Nephron progenitor cell (in vitro differentiated cells): Measurements from ENCODE around the gene BPIFB6.

ENCODE experiments used
- DNase-seq: peaks from one replicate; pipeline ENCODE4 v3.0.0; 2021
- H3K27ac Mint-ChIP-seq: 2 replicates; pipeline ENCODE4 v1.8.0; 2021; ENCODE audit warnings: mild to moderate bottlenecking, moderate library complexity, mixed read lengths
- H3K27me3 Mint-ChIP-seq: 2 replicates; pipeline ENCODE4 v1.8.0; 2021; ENCODE audit warnings: mild to moderate bottlenecking, low read depth, mixed read lengths; ENCODE audit not compliant: poor library complexity
- H3K36me3 Mint-ChIP-seq: 2 replicates; pipeline ENCODE4 v1.8.0; 2021; ENCODE audit warnings: low read depth, mixed read lengths
- H3K4me1 Mint-ChIP-seq: 2 replicates; pipeline ENCODE4 v1.8.0; 2021; ENCODE audit warnings: mixed read lengths
- H3K4me3 Mint-ChIP-seq: 2 replicates; pipeline ENCODE4 v1.8.0; 2021; ENCODE audit warnings: mild to moderate bottlenecking, moderate library complexity, mixed read lengths
- H3K9me3 Mint-ChIP-seq: 2 replicates; pipeline ENCODE4 v1.8.0; 2021; ENCODE audit warnings: mild to moderate bottlenecking, moderate library complexity, mixed read lengths
- CTCF ChIP-seq: fragments of 200-600 bp; sonication (generic); IDR thresholded peaks from 2 replicates; pipeline ENCODE4 v1.5.0; 2021; ENCODE audit warnings: antibody characterized with exemption

BPIFB6 gene

GRCh38 chr20:33051333-33051732 is 19.9 kb downstream of the BPIFB6 start:
- Mint-ChIP-seq H3K4me1 (no peaks in the 10 kb centered on the region), H3K27ac (no peak overlapping the region), H3K9me3 (peaks cover 5% of the 10 kb centered on the region), H3K27me3 (peaks cover 14% of the 10 kb centered on the region), H3K36me3 (no peaks in the 10 kb centered on the region), H3K4me3 (no peak overlapping the region)
- DNase-seq, result no peak
- no peak for TF ChIP-seq CTCF

- Mint-ChIP-seq H3K4me3 (no peak within 1 kb of the TSS), H3K36me3 (no peaks in the 10 kb centered on the region), H3K27ac (no peak within 1 kb of the TSS), H3K4me1 (no peaks in the 10 kb centered on the region), H3K9me3 (no peaks in the 10 kb centered on the region), H3K27me3 (peaks cover 23% of the 10 kb centered on the region)
- DNase-seq, result no peak
- no peak for TF ChIP-seq CTCF
These were observed 22.1 kb downstream of the BPIFB6 start, which contains the start of gene BPIFB3 for GRCh38 chr20:33053291-33054106. Gene BPIFB3, plus strand, starts transcription at chr20:33053903. Its CDS starts 1,533 bp downstream, at chr20:33055436.

- Mint-ChIP-seq H3K27me3 (peaks cover 23% of the 10 kb centered on the region), H3K4me3 (no peak overlapping the region)
- DNase-seq, result no peak
These were observed 22.9 kb downstream of the BPIFB6 start for GRCh38 chr20:33054381-33054780.

GRCh38 chr20:33054791-33055190 is 23.3 kb downstream of the BPIFB6 start:
- no peak for DNase-seq
- Mint-ChIP-seq H3K27ac (no peak overlapping the region), H3K4me3 (no peak overlapping the region), H3K27me3 (peaks cover 21% of the 10 kb centered on the region), H3K36me3 (no peaks in the 10 kb centered on the region), H3K9me3 (no peaks in the 10 kb centered on the region), H3K4me1 (no peaks in the 10 kb centered on the region)
- TF ChIP-seq CTCF, result no peak

More at GRCh38 chr20:33054381-33054780, 22.9 kb downstream of the BPIFB6 start:
- H3K4me1 Mint-ChIP-seq, result no peaks in the 10 kb centered on the region
- TF ChIP-seq CTCF, result no peak
- H3K9me3 Mint-ChIP-seq, result no peaks in the 10 kb centered on the region
- no peak overlapping the region for H3K27ac Mint-ChIP-seq
- no peaks in the 10 kb centered on the region for H3K36me3 Mint-ChIP-seq

- Mint-ChIP-seq H3K36me3 (no peaks in the 10 kb centered on the region), H3K4me1 (peaks cover 4% of the 10 kb centered on the region), H3K9me3 (no peaks in the 10 kb centered on the region), H3K27ac (no peak overlapping the region), H3K4me3 (no peak overlapping the region), H3K27me3 (peaks cover 20% of the 10 kb centered on the region)
- no peak for TF ChIP-seq CTCF
- DNase-seq, result no peak
These were observed 27.7 kb downstream of the BPIFB6 start for GRCh38 chr20:33059136-33059535.
